GM18861 (cell line): Measurements from ENCODE around the gene ZPLD1.

Experiments used
- ATAC-seq: cut with Tn5 transposase; IDR thresholded peaks from one replicate; pipeline ENCODE4 v1.9.1; 2021; ENCODE audit not compliant: unreplicated experiment

The ZPLD1 gene

GRCh38 chr3:102434715-102435114 is at the start of gene ZPLD1:
Gene ZPLD1 (plus strand): TSS chr3:102435015. CDS start chr3:102438488, 3,473 bp downstream.
- no peak for ATAC-seq

- no peak for ATAC-seq
These were observed 44.5 kb upstream of the ZPLD1 start for GRCh38 chr3:102390171-102390864.

- ATAC-seq = no peak
These were observed 43.9 kb upstream of the ZPLD1 start for GRCh38 chr3:102390916-102391315.

- ATAC-seq = no peak
These were observed 43.3 kb upstream of the ZPLD1 start for GRCh38 chr3:102391491-102391890.

- no peak for ATAC-seq
These were observed 40.3 kb upstream of the ZPLD1 start for GRCh38 chr3:102394517-102394916.

GRCh38 chr3:102398176-102398575 is 36.6 kb upstream of the ZPLD1 start:
- ATAC-seq = no peak

GRCh38 chr3:102398666-102399065 is 36.1 kb upstream of the ZPLD1 start:
- ATAC-seq = no peak

- no peak for ATAC-seq
These were observed 34.7 kb upstream of the ZPLD1 start for GRCh38 chr3:102400142-102400541.

GRCh38 chr3:102400766-102401165 is 34.0 kb upstream of the ZPLD1 start:
- no peak for ATAC-seq

- ATAC-seq = no peak
These were observed 24.2 kb upstream of the ZPLD1 start for GRCh38 chr3:102410616-102411015.

- ATAC-seq = no peak
These were observed 19.3 kb upstream of the ZPLD1 start for GRCh38 chr3:102415553-102415952.

GRCh38 chr3:102419786-102420185 is 15.0 kb upstream of the ZPLD1 start:
- ATAC-seq = no peak

- no peak for ATAC-seq
These were observed 7.0 kb downstream of the ZPLD1 start for GRCh38 chr3:102441832-102442231.

- ATAC-seq = no peak
These were observed 8.2 kb downstream of the ZPLD1 start for GRCh38 chr3:102443021-102443420.

GRCh38 chr3:102444101-102444500 is 9.3 kb downstream of the ZPLD1 start:
- no peak for ATAC-seq

- no peak for ATAC-seq
These were observed 12.5 kb downstream of the ZPLD1 start for GRCh38 chr3:102447272-102447671.

- no peak for ATAC-seq
These were observed 14.5 kb downstream of the ZPLD1 start for GRCh38 chr3:102449341-102449740.

- no peak for ATAC-seq
These were observed 15.1 kb downstream of the ZPLD1 start for GRCh38 chr3:102449930-102450329.

GRCh38 chr3:102450976-102451375 is 16.2 kb downstream of the ZPLD1 start:
- ATAC-seq = no peak

GRCh38 chr3:102451543-102451942 is 16.7 kb downstream of the ZPLD1 start:
- no peak for ATAC-seq

GRCh38 chr3:102454181-102454580 is 19.4 kb downstream of the ZPLD1 start:
- ATAC-seq = no peak

GRCh38 chr3:102457644-102458043 is 22.8 kb downstream of the ZPLD1 start:
- no peak for ATAC-seq

GRCh38 chr3:102460579-102460978 is 25.8 kb downstream of the ZPLD1 start:
- no peak for ATAC-seq
